ENCODE data around the gene GLOD5.

GLOD5 gene

DNA sequence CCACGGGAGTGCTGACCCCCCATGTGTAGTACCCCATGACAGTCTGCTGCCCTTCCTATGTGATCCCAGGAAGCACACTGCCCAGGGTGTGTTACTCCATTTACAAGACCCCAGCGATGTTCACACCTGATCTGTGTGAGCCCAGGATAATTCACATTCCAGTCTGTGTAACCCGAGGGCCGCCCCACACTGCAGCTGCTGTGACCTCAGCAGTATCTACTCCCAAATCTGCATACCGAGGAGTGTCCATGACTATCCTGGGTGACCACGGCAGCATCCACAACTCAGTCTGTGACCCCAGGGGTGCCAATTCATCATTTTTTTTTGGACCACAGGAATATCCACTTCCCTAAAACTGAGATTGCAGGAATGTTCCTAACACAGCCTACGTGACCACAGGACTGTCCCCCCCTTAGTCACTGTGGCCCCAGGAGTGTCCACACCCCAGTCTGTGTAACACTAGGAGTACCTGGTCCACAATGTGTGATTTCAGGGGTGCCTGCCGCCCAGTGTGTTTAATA lies 7.8 kb upstream of the GLOD5 start:
- DNase-seq (ENCODE audit: low read depth, low spot score) = no peak
- H3K36me3 ChIP-seq (ENCODE audit: insufficient read depth, insufficient read length, low read length) = no peaks in the 10 kb centered on the region
- H3K4me1 ChIP-seq (ENCODE audit: insufficient read depth, insufficient read length) = peaks cover 10% of the 10 kb centered on the region
- no peaks in the 10 kb centered on the region for H3K27me3 ChIP-seq (ENCODE audit: insufficient read depth, insufficient read length)
- H3K9me3 ChIP-seq (ENCODE audit: insufficient read depth, low read length) = no peaks in the 10 kb centered on the region
- TF ChIP-seq ZNF274 (IDR thresholded peaks at IDR 0.05; ENCODE audit: low read depth, low read length) (no peak), SUZ12 (IDR thresholded peaks at IDR 0.05; ENCODE audit: extremely low read depth, insufficient read depth, insufficient read length) (no peak), YY1 (IDR thresholded peaks at IDR 0.05; ENCODE audit: insufficient read depth, insufficient read length) (no peak)
- H3K4me3 ChIP-seq (ENCODE audit: insufficient read length, low read depth) = no peak overlapping the region
- H3K9ac ChIP-seq (ENCODE audit: insufficient read length, low read depth) = no peak overlapping the region

DNA sequence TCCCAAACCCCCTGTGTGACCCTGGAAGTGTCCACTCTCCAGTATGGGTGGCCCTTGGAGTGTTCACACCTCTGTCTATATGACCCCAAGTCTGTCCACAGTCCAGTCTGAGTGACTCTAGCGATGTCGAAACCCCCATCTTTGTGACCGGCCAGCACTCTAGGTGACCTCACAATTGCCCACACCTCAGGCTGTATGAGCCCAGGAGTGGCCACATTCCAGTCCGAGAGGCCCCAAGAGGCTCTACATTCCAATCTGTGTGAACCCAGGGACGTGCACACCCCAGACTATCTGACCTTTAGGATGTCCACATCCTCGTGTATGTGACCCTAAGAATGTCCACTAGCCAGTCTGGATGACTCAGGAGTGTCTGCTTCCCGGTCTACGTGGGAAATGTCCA lies 7.3 kb upstream of the GLOD5 start:
- no peak overlapping the region for H3K4me3 ChIP-seq (ENCODE audit: insufficient read length, low read depth)
- no peaks in the 10 kb centered on the region for H3K9me3 ChIP-seq (ENCODE audit: insufficient read depth, low read length)

DNA sequence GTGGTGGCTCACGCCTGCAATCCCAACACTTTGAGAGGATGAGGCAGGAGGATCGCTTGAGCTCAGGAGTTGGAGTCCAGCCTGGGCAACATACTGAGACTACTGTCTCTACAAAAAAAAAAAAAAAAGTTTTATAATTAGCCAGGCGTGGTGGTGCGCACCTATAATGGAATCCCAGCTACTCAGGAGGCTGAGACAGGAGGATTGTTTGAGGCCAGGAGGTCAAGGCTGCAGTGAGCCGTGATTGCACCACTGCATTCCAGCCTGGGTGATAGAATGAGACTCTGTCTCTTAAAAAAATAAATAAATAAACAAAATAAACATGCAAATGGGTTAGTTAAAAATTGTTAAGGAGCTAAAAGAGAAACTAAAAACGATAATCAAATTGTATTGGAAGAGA lies 7.7 kb downstream of the GLOD5 start:
- no peak overlapping the region for H3K9ac ChIP-seq (ENCODE audit: insufficient read length, low read depth)
- H3K27me3 ChIP-seq (ENCODE audit: insufficient read depth, insufficient read length) = no peaks in the 10 kb centered on the region
- no peaks in the 10 kb centered on the region for H3K9me3 ChIP-seq (ENCODE audit: insufficient read depth, low read length)
- no peaks in the 10 kb centered on the region for H3K4me1 ChIP-seq (ENCODE audit: insufficient read depth, insufficient read length)
- TF ChIP-seq SUZ12 (IDR thresholded peaks at IDR 0.05; ENCODE audit: extremely low read depth, insufficient read depth, insufficient read length) = no peak
- no peak for TF ChIP-seq ZNF274 (IDR thresholded peaks at IDR 0.05; ENCODE audit: low read depth, low read length)
- TF ChIP-seq YY1 (IDR thresholded peaks at IDR 0.05; ENCODE audit: insufficient read depth, insufficient read length) = no peak
- H3K4me3 ChIP-seq (ENCODE audit: insufficient read length, low read depth) = no peak overlapping the region
- H3K36me3 ChIP-seq (ENCODE audit: insufficient read depth, insufficient read length, low read length) = no peaks in the 10 kb centered on the region
- no peak for DNase-seq (ENCODE audit: low read depth, low spot score)

More for the DNA sequence above, 7.3 kb upstream of the GLOD5 start:
- TF ChIP-seq YY1 (IDR thresholded peaks at IDR 0.05; ENCODE audit: insufficient read depth, insufficient read length) (no peak), ZNF274 (IDR thresholded peaks at IDR 0.05; ENCODE audit: low read depth, low read length) (no peak), SUZ12 (IDR thresholded peaks at IDR 0.05; ENCODE audit: extremely low read depth, insufficient read depth, insufficient read length) (no peak)
- H3K36me3 ChIP-seq (ENCODE audit: insufficient read depth, insufficient read length, low read length) = no peaks in the 10 kb centered on the region
- no peak for DNase-seq (ENCODE audit: low read depth, low spot score)
- H3K4me1 ChIP-seq (ENCODE audit: insufficient read depth, insufficient read length) = peaks cover 10% of the 10 kb centered on the region
- H3K9ac ChIP-seq (ENCODE audit: insufficient read length, low read depth) = no peak overlapping the region
- H3K27me3 ChIP-seq (ENCODE audit: insufficient read depth, insufficient read length) = no peaks in the 10 kb centered on the region

DNA sequence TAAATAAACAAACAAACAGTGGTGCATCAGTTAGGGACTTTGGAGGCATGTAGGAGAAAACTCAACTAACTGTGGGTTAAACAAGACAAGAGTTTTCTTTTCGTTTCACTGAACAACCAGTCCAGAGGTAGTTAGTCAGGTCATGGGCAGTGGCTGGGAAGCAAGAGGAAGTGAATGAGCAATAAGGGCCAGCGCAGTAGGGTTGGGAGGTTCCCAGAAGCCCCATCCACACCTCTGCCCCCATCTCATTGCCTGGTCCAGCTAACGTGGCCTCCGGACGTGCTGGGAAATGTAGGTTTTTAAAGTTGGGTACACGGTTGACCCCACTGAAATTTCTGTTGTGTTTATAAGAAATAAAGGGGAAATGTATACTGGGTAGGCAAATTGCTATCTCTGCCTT lies 8.7 kb downstream of the GLOD5 start:
- no peak overlapping the region for H3K9ac ChIP-seq (ENCODE audit: insufficient read length, low read depth)
- DNase-seq (ENCODE audit: low read depth, low spot score) = no peak
- no peaks in the 10 kb centered on the region for H3K36me3 ChIP-seq (ENCODE audit: insufficient read depth, insufficient read length, low read length)
- H3K4me3 ChIP-seq (ENCODE audit: insufficient read length, low read depth) = no peak overlapping the region
- H3K27me3 ChIP-seq (ENCODE audit: insufficient read depth, insufficient read length) = no peaks in the 10 kb centered on the region
- H3K9me3 ChIP-seq (ENCODE audit: insufficient read depth, low read length) = no peaks in the 10 kb centered on the region
- peaks cover 1% of the 10 kb centered on the region for H3K4me1 ChIP-seq (ENCODE audit: insufficient read depth, insufficient read length)
- TF ChIP-seq ZNF274 (IDR thresholded peaks at IDR 0.05; ENCODE audit: low read depth, low read length) = no peak
- no peak for TF ChIP-seq YY1 (IDR thresholded peaks at IDR 0.05; ENCODE audit: insufficient read depth, insufficient read length)
- TF ChIP-seq SUZ12 (IDR thresholded peaks at IDR 0.05; ENCODE audit: extremely low read depth, insufficient read depth, insufficient read length) = no peak

DNA sequence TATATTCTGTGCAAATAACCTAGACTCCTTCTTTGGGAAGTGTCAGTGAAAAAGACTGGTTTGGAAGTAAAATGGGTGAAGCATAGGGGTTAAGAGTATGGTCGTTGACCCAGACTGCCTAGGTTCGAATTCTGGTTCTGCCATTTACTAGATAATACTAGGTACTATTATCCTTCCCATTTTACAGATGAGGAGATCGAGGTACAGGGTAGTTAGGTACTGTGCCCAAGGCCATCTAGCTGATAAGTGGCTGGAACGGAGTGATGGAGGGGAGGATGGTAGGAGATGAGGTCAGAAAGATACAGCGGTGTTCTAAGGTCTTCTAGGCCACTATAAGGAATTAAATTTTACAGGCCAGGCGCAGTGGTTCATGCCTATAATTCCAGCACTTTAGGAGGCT lies 11.1 kb downstream of the GLOD5 start:
- H3K4me3 ChIP-seq (ENCODE audit: insufficient read length, low read depth) = no peak overlapping the region
- no peaks in the 10 kb centered on the region for H3K36me3 ChIP-seq (ENCODE audit: insufficient read depth, insufficient read length, low read length)
- H3K27me3 ChIP-seq (ENCODE audit: insufficient read depth, insufficient read length) = no peaks in the 10 kb centered on the region
- H3K9me3 ChIP-seq (ENCODE audit: insufficient read depth, low read length) = no peaks in the 10 kb centered on the region
- H3K4me1 ChIP-seq (ENCODE audit: insufficient read depth, insufficient read length) = peaks cover 1% of the 10 kb centered on the region
- TF ChIP-seq ZNF274 (IDR thresholded peaks at IDR 0.05; ENCODE audit: low read depth, low read length) (no peak), YY1 (IDR thresholded peaks at IDR 0.05; ENCODE audit: insufficient read depth, insufficient read length) (no peak), SUZ12 (IDR thresholded peaks at IDR 0.05; ENCODE audit: extremely low read depth, insufficient read depth, insufficient read length) (no peak)
- H3K9ac ChIP-seq (ENCODE audit: insufficient read length, low read depth) = no peak overlapping the region
- no peak for DNase-seq (ENCODE audit: low read depth, low spot score)

DNA sequence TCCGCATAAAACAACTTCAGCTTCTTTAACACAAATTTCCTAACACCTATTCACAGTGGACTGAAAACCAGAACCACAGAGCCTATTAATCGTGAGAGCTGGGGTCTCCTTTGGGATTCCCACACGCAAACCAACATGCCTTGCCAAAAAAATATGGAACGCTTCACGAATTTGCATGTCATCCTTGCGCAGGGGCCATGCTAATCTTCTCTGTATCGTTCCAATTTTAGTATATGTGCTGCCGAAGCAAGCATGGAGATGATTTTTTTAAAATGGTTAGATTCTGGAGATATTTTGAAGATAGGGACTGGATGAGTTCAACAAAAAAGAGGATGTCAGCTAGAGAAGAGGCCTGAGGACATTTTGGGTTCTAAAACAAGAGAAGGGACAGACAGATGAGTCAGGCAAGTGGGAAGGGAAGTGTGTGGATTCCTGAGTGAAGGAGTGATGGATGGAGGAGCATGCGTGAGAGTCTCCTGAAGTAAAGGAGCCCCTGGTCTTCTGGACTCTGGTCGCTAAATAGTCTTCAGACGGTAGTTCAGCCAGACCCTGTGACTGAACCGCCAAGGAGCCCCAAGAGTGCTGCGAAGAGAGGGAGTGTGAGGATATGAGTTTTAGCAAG lies 15.4 kb downstream of the GLOD5 start:
- Histone ChIP-seq H3K36me3 (ENCODE audit: insufficient read depth, insufficient read length, low read length) (no peaks in the 10 kb centered on the region), H3K4me1 (ENCODE audit: insufficient read depth, insufficient read length) (peaks cover 1% of the 10 kb centered on the region), H3K4me3 (ENCODE audit: insufficient read length, low read depth) (no peak overlapping the region), H3K27me3 (ENCODE audit: insufficient read depth, insufficient read length) (no peaks in the 10 kb centered on the region), H3K9ac (ENCODE audit: insufficient read length, low read depth) (no peak overlapping the region), H3K9me3 (ENCODE audit: insufficient read depth, low read length) (no peaks in the 10 kb centered on the region)
- no peak for DNase-seq (ENCODE audit: low read depth, low spot score)
- TF ChIP-seq ZNF274 (IDR thresholded peaks at IDR 0.05; ENCODE audit: low read depth, low read length) (no peak), YY1 (IDR thresholded peaks at IDR 0.05; ENCODE audit: insufficient read depth, insufficient read length) (no peak), SUZ12 (IDR thresholded peaks at IDR 0.05; ENCODE audit: extremely low read depth, insufficient read depth, insufficient read length) (no peak)

DNA sequence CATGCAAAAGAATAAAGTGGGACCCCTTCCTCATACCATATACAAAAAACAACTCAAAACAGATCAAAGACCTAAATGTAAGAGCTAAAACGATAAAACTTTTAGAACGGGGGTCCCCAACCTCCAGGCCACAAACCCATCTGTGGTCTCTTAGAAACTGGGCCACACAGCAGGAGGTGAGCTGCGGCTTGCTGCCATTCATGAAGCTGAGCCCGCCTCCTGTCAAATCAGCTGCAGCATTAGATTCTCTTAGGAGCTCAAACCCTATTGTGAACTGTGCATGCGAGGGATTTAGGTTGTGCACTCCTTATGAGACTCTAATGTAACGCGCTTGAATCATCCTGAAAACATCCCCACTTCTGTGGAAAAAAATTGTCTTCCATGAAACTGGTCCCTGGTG lies 17.9 kb downstream of the GLOD5 start:
- H3K4me3 ChIP-seq (ENCODE audit: insufficient read length, low read depth) = no peak overlapping the region
- DNase-seq (ENCODE audit: low read depth, low spot score) = no peak
- H3K36me3 ChIP-seq (ENCODE audit: insufficient read depth, insufficient read length, low read length) = no peaks in the 10 kb centered on the region
- no peak overlapping the region for H3K9ac ChIP-seq (ENCODE audit: insufficient read length, low read depth)
- peaks cover 1% of the 10 kb centered on the region for H3K4me1 ChIP-seq (ENCODE audit: insufficient read depth, insufficient read length)
- H3K9me3 ChIP-seq (ENCODE audit: insufficient read depth, low read length) = no peaks in the 10 kb centered on the region
- TF ChIP-seq ZNF274 (IDR thresholded peaks at IDR 0.05; ENCODE audit: low read depth, low read length) (no peak), YY1 (IDR thresholded peaks at IDR 0.05; ENCODE audit: insufficient read depth, insufficient read length) (no peak), SUZ12 (IDR thresholded peaks at IDR 0.05; ENCODE audit: extremely low read depth, insufficient read depth, insufficient read length) (no peak)
- H3K27me3 ChIP-seq (ENCODE audit: insufficient read depth, insufficient read length) = no peaks in the 10 kb centered on the region

Measured in NT2/D1 (cell line).